Thymus (tissue), 11 donors: ENCODE measurements around the gene CREB5. TPM values are rescaled to one million over a fixed set of nuclear protein-coding genes. Genes with fewer than 3 reads are reported as not detected.
"Not testable (repeated sequence)": the region's sequence is repeated elsewhere in the genome, so short reads cannot be mapped to it uniquely, and the experiment has no call there.

Experiments used
- DNase-seq, 9 donors: peaks; one replicate each; pipeline ENCODE4 v3.0.0-alpha.2; 2013; ENCODE audit warnings: low spot score in 9 of 9, low read depth in 6 of 9, missing footprints in 1 of 9
- H3K27ac ChIP-seq, 2 donors: one replicate each; pipeline ENCODE4 v1.5.1; 2013; ENCODE audit warnings: control low read depth in 1 of 2, low read depth in 1 of 2, low read length in 1 of 2, mild to moderate bottlenecking in 1 of 2, moderate library complexity in 1 of 2
- H3K27me3 ChIP-seq, 2 donors: one replicate each; pipeline ENCODE4 v1.5.1; 2013; ENCODE audit warnings: low read length in 1 of 2; ENCODE audit not compliant: control insufficient read depth in 2 of 2, insufficient read depth in 1 of 2
- H3K36me3 ChIP-seq, 2 donors: one replicate each; pipeline ENCODE4 v1.5.1; 2013; ENCODE audit warnings: low read length in 1 of 2, mild to moderate bottlenecking in 1 of 2, moderate library complexity in 1 of 2; ENCODE audit not compliant: control insufficient read depth in 2 of 2, insufficient read depth in 2 of 2
- H3K4me1 ChIP-seq, 2 donors: one replicate each; pipeline ENCODE4 v1.5.1; 2013; ENCODE audit warnings: low read length in 2 of 2; ENCODE audit not compliant: control insufficient read depth in 2 of 2, insufficient read depth in 2 of 2
- H3K4me3 ChIP-seq, 2 donors: one replicate each; pipeline ENCODE4 v1.5.1; 2013; ENCODE audit warnings: low read length in 2 of 2, control low read depth in 1 of 2, mild to moderate bottlenecking in 1 of 2
- H3K9me3 ChIP-seq, 2 donors: one replicate each; pipeline ENCODE4 v1.5.1; 2013; ENCODE audit warnings: low read length in 1 of 2, mild to moderate bottlenecking in 1 of 2; ENCODE audit not compliant: control insufficient read depth in 2 of 2, insufficient read depth in 1 of 2
- WGBS: extraction: QIAGEN DNeasy Blood & Tissue Kit; methylation state at CpG from one replicate; pipeline ENCODE4 v1.1.7; 2013; 5-methylcytosine and 5-hydroxymethylcytosine counted together
- polyA plus RNA-seq: library from polyadenylated mRNA; stranded (reverse); fragments of 200-250 nt; gene quantifications from one replicate; pipeline ENCODE4 v1.2.3, GENCODE V29; 2013
- total RNA-seq: library from RNA; stranded (reverse); fragments of 120-200 nt; gene quantifications from one replicate; pipeline ENCODE4 v1.2.4, GENCODE V29; 2013
- donor health status: healthy.

CREB5 gene
- total and polyA plus RNA-seq, 2 donors: 1.1 to 5.4 TPM

- WGBS: 96% methylated on average over 3 of the region's 3 CpGs
- no peak overlapping the region for H3K4me3 ChIP-seq
- no peak overlapping the region for H3K27ac ChIP-seq
- no peaks in the 10 kb centered on the region for H3K4me1 ChIP-seq
- no peak for DNase-seq
- H3K9me3 ChIP-seq: no peaks in the 10 kb centered on the region
- H3K36me3 ChIP-seq: no peaks in the 10 kb centered on the region
- H3K27me3 ChIP-seq: no peaks in the 10 kb centered on the region
Measured at GRCh38 chr7:28547115-28547514, 134.8 kb downstream of the CREB5 start.

DNA sequence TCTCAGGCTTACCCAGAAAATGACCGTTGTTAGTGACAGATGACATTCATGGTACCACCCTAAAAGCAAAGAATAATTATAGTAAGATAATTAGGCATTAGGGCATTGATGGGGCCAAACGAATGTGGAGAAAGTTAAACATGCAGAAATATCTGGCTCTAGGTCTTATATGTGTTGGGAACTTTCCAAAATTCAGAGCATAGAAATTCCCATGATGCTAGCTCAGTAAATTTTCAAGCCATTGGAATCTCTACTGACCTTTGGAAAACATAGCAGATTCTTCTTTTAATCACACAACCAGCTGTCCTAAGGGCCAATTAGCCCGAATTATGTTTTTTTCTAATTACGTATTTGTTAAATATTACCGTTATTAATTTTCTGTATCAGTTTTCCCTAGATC lies 136.1 kb downstream of the CREB5 start:
- Histone ChIP-seq H3K36me3 (no peaks in the 10 kb centered on the region), H3K27ac (no peak overlapping the region), H3K9me3 (no peaks in the 10 kb centered on the region), H3K4me3 (no peak overlapping the region), H3K4me1 (no peaks in the 10 kb centered on the region), H3K27me3 (no peaks in the 10 kb centered on the region)
- DNase-seq: no peak
- 96% methylated on average over 5 of the region's 5 CpGs for WGBS

DNA sequence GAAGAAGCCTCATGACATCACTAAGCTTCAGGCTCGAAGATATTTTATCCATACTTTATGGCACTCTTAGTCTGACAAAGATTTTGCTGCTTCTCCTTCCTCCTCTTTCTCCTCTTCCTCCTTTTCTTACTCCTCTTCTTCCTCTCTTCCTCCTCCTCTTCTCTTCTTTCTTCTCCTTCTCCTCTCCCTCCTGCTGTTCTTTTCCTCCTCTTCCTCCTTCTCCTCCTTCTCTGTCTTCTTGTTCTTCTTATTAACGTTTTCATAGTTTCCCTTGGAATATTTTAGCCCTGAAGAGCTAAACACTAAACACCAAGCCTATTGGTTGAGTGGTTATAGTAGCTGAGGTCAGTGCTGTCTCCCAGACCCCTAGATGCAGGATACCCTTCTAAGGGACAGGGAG lies 137.7 kb downstream of the CREB5 start:
- H3K9me3 ChIP-seq: no peaks in the 10 kb centered on the region
- no peak overlapping the region for H3K4me3 ChIP-seq
- no peak for DNase-seq
- no peaks in the 10 kb centered on the region for H3K4me1 ChIP-seq
- H3K36me3 ChIP-seq: no peaks in the 10 kb centered on the region
- no peaks in the 10 kb centered on the region for H3K27me3 ChIP-seq
- H3K27ac ChIP-seq: no peak overlapping the region
- 92% methylated on average over 2 of the region's 2 CpGs for WGBS

GRCh38 chr7:28550580-28551186 lies 138.4 kb downstream of the CREB5 start:
- Histone ChIP-seq H3K36me3 (no peaks in the 10 kb centered on the region), H3K4me3 (no peak overlapping the region), H3K27me3 (no peaks in the 10 kb centered on the region), H3K9me3 (no peaks in the 10 kb centered on the region), H3K27ac (no peak overlapping the region), H3K4me1 (no peaks in the 10 kb centered on the region)
- WGBS: 90% methylated on average over 7 of the region's 7 CpGs
- no peak for DNase-seq

DNA sequence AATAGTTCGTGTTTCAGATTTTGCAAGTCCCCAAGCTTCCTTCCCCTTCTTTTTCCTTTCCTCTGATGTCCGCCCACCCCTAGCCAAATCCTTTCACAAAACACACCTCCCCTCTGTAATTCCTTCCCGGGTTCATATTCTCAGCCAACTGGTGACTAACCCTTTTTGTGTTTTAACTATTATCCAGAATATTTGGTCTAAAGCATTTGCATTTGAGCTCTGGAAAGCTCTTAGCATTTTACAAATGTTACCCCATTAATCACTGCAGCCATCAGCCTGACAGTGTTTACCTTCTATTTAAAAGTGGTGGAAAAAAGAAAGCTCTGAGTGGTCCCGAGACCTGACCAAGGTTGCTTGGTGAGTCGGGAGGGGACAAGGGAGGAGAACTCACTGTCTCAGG lies 139.0 kb downstream of the CREB5 start:
- no peaks in the 10 kb centered on the region for H3K27me3 ChIP-seq
- no peak overlapping the region for H3K27ac ChIP-seq
- no peaks in the 10 kb centered on the region for H3K9me3 ChIP-seq
- DNase-seq: no peak
- WGBS: 34% methylated on average over 5 of the region's 5 CpGs
- H3K4me1 ChIP-seq: no peaks in the 10 kb centered on the region
- no peak overlapping the region for H3K4me3 ChIP-seq
- H3K36me3 ChIP-seq: no peaks in the 10 kb centered on the region

- not testable (repeated sequence) for H3K4me3 ChIP-seq, H3K27ac ChIP-seq, H3K27me3 ChIP-seq, H3K4me1 ChIP-seq, H3K36me3 ChIP-seq, DNase-seq, H3K9me3 ChIP-seq
- 79% methylated on average over 1 of the region's 1 CpG for WGBS
Measured at GRCh38 chr7:28551766-28552165, 139.4 kb downstream of the CREB5 start.

GRCh38 chr7:28554802-28555471 lies 142.6 kb downstream of the CREB5 start:
- 97% methylated on average over 4 of the region's 4 CpGs for WGBS
- no peak overlapping the region for H3K4me3 ChIP-seq
- H3K9me3 ChIP-seq: no peaks in the 10 kb centered on the region
- H3K27me3 ChIP-seq: no peaks in the 10 kb centered on the region
- H3K4me1 ChIP-seq: no peaks in the 10 kb centered on the region
- DNase-seq: no peak
- H3K27ac ChIP-seq: no peak overlapping the region
- no peaks in the 10 kb centered on the region for H3K36me3 ChIP-seq

DNA sequence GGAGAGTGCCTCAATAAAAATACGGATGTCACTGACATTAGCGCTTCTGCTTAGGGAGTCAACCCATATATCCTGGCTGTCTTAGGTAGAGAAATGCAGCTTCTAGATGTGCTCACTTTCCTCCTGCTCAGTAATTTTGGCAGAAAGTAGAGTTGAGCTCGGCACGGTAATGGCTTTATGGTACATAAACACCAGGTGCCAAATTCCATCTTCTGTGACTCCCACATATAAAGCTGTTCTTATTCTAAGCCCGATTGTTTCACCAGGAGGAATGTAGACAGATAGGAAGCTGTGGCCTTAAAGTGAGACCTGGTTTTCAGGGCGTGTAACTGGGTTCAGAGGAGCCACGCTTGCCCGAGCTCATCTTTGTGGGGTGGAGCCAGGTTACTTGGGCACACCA lies 143.7 kb downstream of the CREB5 start:
- H3K4me1 ChIP-seq: no peaks in the 10 kb centered on the region
- no peaks in the 10 kb centered on the region for H3K27me3 ChIP-seq
- WGBS: 96% methylated on average over 8 of the region's 8 CpGs
- H3K27ac ChIP-seq: no peak overlapping the region
- no peaks in the 10 kb centered on the region for H3K9me3 ChIP-seq
- no peaks in the 10 kb centered on the region for H3K36me3 ChIP-seq
- no peak for DNase-seq
- H3K4me3 ChIP-seq: no peak overlapping the region

- 71% methylated on average over 2 of the region's 2 CpGs for WGBS
- Histone ChIP-seq H3K36me3 (no peaks in the 10 kb centered on the region), H3K4me3 (no peak overlapping the region), H3K27me3 (no peaks in the 10 kb centered on the region), H3K27ac (no peak overlapping the region), H3K9me3 (no peaks in the 10 kb centered on the region), H3K4me1 (no peaks in the 10 kb centered on the region)
- DNase-seq: no peak
Measured at GRCh38 chr7:28556671-28557070, 144.4 kb downstream of the CREB5 start.
